OCI-LY1 (cell line): ENCODE measurements around the gene FBXL17.

Experiments
- H2AFZ ChIP-seq: fragments of 200-600 bp; sonication (generic), shearing (Covaris generic); 2 replicates; pipeline ENCODE4 v1.6.0; 2014; ENCODE audit warnings: antibody characterized with exemption, mild to moderate bottlenecking, low read length
- H3F3A ChIP-seq: fragments of 200-600 bp; sonication (generic), shearing (Covaris generic); 2 replicates; pipeline ENCODE4 v1.6.0; 2014; ENCODE audit warnings: mild to moderate bottlenecking, antibody characterized with exemption, low read length, moderate library complexity; ENCODE audit not compliant: insufficient read depth
- H3K27ac ChIP-seq: fragments of 200-600 bp; sonication (generic); 2 replicates; pipeline ENCODE4 v1.5.1; 2014; ENCODE audit warnings: low read length, mixed run types, mild to moderate bottlenecking, low read depth; ENCODE audit not compliant: poor library complexity, severe bottlenecking
- H3K27me3 ChIP-seq: fragments of 200-600 bp; sonication (generic); 2 replicates; pipeline ENCODE4 v1.6.0; 2014; ENCODE audit warnings: antibody characterized with exemption, mild to moderate bottlenecking, low read length, moderate library complexity; ENCODE audit not compliant: insufficient read depth
- H3K36me3 ChIP-seq: fragments of 200-600 bp; sonication (generic); 2 replicates; pipeline ENCODE4 v1.6.1; 2014; ENCODE audit warnings: mild to moderate bottlenecking, antibody characterized with exemption, low read length, moderate library complexity, mixed read lengths; ENCODE audit not compliant: insufficient read depth
- H3K4me1 ChIP-seq: fragments of 200-600 bp; sonication (generic); 2 replicates; pipeline ENCODE4 v1.5.1; 2014; ENCODE audit warnings: mild to moderate bottlenecking, low read length, moderate library complexity; ENCODE audit not compliant: insufficient read depth, severe bottlenecking
- H3K4me2 ChIP-seq: fragments of 200-600 bp; sonication (generic), shearing (Covaris generic); 2 replicates; pipeline ENCODE4 v1.6.1; 2014; ENCODE audit warnings: low read length
- H3K4me3 ChIP-seq: fragments of 200-600 bp; sonication (generic); 2 replicates; pipeline ENCODE4 v1.5.1; 2014; ENCODE audit warnings: low read length, low read depth, mild to moderate bottlenecking, mixed read lengths; ENCODE audit not compliant: poor library complexity, severe bottlenecking
- H3K79me2 ChIP-seq: fragments of 200-600 bp; shearing (Covaris generic); 2 replicates; pipeline ENCODE4 v1.6.1; 2016; ENCODE audit warnings: mixed run types, low read length, mixed read lengths; ENCODE audit not compliant: insufficient read depth
- H3K9ac ChIP-seq: fragments of 200-600 bp; sonication (generic), shearing (Covaris generic); 2 replicates; pipeline ENCODE4 v1.6.1; 2014; ENCODE audit warnings: mild to moderate bottlenecking, low read length, mixed read lengths
- H3K9me2 ChIP-seq: fragments of 200-600 bp; sonication (generic), shearing (Covaris generic); 2 replicates; pipeline ENCODE4 v1.6.1; 2014; ENCODE audit warnings: low read depth, mild to moderate bottlenecking, low read length, mixed read lengths
- H3K9me3 ChIP-seq: fragments of 200-600 bp; shearing (Covaris generic); 2 replicates; pipeline ENCODE4 v1.6.1; 2014; ENCODE audit warnings: low read length, mixed read lengths
- H4K20me1 ChIP-seq: fragments of 200-600 bp; sonication (generic), shearing (Covaris generic); 2 replicates; pipeline ENCODE4 v1.6.0; 2016; ENCODE audit warnings: mild to moderate bottlenecking, low read length; ENCODE audit not compliant: insufficient read depth
- EZH2 ChIP-seq: fragments of 200-600 bp; sonication (generic), shearing (Covaris generic); IDR thresholded peaks from 2 replicates; pipeline ENCODE4 v1.8.0; 2017; ENCODE audit warnings: borderline replicate concordance, mixed run types, mild to moderate bottlenecking, antibody characterized with exemption, low read length, moderate library complexity, mixed read lengths
- TF ChIP-seq, protein P1 (sequence below): fragments of 200-600 bp; sonication (generic), shearing (Covaris generic); IDR thresholded peaks from 2 replicates; pipeline ENCODE4 v1.5.1; 2017; ENCODE audit warnings: mild to moderate bottlenecking, antibody characterized with exemption, low read length, moderate library complexity, mixed read lengths

FBXL17 gene

DNA sequence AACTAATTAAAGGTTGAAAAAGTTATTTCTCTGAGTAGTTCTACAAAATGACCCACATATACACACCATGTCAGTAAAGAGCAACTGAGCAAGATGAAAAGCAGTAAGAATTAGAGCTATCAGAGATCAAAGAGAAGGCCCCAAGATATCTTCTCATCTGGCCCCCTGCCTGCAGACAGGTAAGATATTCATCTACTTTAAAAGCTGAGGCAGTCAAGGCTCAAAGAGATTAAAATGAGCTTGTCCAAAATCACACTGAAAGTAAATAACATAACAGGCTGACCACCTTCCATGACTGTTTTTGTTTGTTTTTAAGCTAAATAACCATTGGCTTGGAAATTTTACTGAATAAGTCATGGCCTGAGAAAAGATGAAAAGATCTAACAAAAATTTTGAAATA is 266.2 kb downstream of the FBXL17 start:
- H3K4me1 ChIP-seq, result no peaks in the 10 kb centered on the region
- no peaks in the 10 kb centered on the region for H3K79me2 ChIP-seq
- no peak overlapping the region for H3K9ac ChIP-seq
- no peaks in the 10 kb centered on the region for H3F3A ChIP-seq
- no peak overlapping the region for H3K4me2 ChIP-seq
- H3K27me3 ChIP-seq, result no peaks in the 10 kb centered on the region
- no peaks in the 10 kb centered on the region for H3K36me3 ChIP-seq
- no peak for TF ChIP-seq EZH2
- TF ChIP-seq, protein P1, sequence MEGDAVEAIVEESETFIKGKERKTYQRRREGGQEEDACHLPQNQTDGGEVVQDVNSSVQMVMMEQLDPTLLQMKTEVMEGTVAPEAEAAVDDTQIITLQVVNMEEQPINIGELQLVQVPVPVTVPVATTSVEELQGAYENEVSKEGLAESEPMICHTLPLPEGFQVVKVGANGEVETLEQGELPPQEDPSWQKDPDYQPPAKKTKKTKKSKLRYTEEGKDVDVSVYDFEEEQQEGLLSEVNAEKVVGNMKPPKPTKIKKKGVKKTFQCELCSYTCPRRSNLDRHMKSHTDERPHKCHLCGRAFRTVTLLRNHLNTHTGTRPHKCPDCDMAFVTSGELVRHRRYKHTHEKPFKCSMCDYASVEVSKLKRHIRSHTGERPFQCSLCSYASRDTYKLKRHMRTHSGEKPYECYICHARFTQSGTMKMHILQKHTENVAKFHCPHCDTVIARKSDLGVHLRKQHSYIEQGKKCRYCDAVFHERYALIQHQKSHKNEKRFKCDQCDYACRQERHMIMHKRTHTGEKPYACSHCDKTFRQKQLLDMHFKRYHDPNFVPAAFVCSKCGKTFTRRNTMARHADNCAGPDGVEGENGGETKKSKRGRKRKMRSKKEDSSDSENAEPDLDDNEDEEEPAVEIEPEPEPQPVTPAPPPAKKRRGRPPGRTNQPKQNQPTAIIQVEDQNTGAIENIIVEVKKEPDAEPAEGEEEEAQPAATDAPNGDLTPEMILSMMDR, result no peak
- H3K4me3 ChIP-seq, result no peak overlapping the region
- no peaks in the 10 kb centered on the region for H4K20me1 ChIP-seq
- H3K27ac ChIP-seq, result no peak overlapping the region
- no peaks in the 10 kb centered on the region for H3K9me3 ChIP-seq
- no peaks in the 10 kb centered on the region for H3K9me2 ChIP-seq
- H2AFZ ChIP-seq, result no peak overlapping the region

DNA sequence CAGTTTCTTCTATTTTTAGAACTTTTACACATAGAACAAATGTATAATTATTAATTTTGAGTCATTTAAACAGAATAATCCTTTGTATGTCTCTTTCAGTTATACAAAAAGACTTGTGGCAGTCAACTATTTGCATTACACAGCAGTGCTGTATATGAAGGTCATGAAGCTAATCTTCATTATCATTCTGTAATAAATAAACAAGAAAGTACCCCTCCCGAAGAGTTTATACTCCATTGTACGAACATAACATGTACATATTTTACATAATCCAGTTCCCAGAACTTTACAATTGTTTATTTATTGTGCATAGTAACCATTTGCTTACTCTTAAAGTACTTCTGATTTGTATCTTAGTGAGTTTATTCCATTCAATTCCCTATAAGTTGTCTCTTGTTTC is 267.9 kb downstream of the FBXL17 start:
- H3K4me2 ChIP-seq, result no peak overlapping the region
- H3K4me1 ChIP-seq, result no peaks in the 10 kb centered on the region
- no peaks in the 10 kb centered on the region for H3K27me3 ChIP-seq
- H3K36me3 ChIP-seq, result no peaks in the 10 kb centered on the region
- H3K4me3 ChIP-seq, result no peak overlapping the region
- H3K79me2 ChIP-seq, result no peaks in the 10 kb centered on the region
- no peaks in the 10 kb centered on the region for H4K20me1 ChIP-seq
- H2AFZ ChIP-seq, result no peak overlapping the region
- no peak overlapping the region for H3K27ac ChIP-seq
- H3F3A ChIP-seq, result no peaks in the 10 kb centered on the region
- no peaks in the 10 kb centered on the region for H3K9me3 ChIP-seq
- H3K9ac ChIP-seq, result no peak overlapping the region
- TF ChIP-seq, protein P1, result no peak
- no peak for TF ChIP-seq EZH2
- no peaks in the 10 kb centered on the region for H3K9me2 ChIP-seq

DNA sequence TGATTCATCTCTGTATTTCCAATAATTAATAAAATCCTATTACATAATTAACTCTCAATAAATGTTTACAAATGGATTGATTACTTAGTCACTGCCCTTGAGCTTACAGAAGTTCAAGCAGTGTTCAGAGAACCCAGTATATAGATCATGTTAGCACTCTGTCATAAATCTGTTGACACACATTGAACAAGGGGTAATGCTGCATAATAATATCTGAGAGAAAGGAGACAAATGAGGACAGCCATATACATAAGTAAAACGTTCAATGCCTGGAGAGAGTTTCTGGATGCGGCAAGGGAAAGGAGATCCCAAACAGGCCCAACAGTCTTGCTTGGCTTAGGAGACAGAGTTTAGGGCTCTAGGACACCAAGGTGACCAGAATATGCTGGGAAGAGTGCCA is 270.2 kb downstream of the FBXL17 start:
- no peak overlapping the region for H3K9ac ChIP-seq
- no peaks in the 10 kb centered on the region for H3K27me3 ChIP-seq
- H3K4me3 ChIP-seq, result no peak overlapping the region
- no peaks in the 10 kb centered on the region for H4K20me1 ChIP-seq
- H3K4me1 ChIP-seq, result no peaks in the 10 kb centered on the region
- no peaks in the 10 kb centered on the region for H3K9me2 ChIP-seq
- H3K79me2 ChIP-seq, result no peaks in the 10 kb centered on the region
- no peaks in the 10 kb centered on the region for H3K9me3 ChIP-seq
- no peaks in the 10 kb centered on the region for H3F3A ChIP-seq
- no peak overlapping the region for H2AFZ ChIP-seq
- no peaks in the 10 kb centered on the region for H3K36me3 ChIP-seq
- no peak overlapping the region for H3K27ac ChIP-seq
- TF ChIP-seq, protein P1, result no peak
- TF ChIP-seq EZH2, result no peak
- no peak overlapping the region for H3K4me2 ChIP-seq
